ENCODE measurements around the gene ACSL3.

Gene ACSL3

DNA sequence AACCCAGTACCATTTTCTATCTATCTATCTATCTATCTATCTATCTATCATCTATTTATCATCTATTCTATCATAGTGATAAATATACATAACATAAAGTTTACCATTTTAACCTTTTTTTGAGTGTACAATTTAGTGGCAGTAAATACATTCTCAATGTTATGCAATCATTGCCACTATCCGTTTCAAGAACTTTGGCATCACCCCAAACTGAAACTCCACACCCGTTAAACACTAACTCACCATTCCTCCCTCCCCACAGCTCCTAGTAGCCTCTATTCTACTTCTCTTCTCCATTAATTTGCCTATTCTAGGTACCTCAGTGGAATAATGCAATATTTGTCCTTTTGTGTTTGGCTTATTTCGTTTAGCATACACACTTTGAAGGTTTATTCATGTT is 108.7 kb downstream of the ACSL3 start:
- TF ChIP-seq, protein P1, sequence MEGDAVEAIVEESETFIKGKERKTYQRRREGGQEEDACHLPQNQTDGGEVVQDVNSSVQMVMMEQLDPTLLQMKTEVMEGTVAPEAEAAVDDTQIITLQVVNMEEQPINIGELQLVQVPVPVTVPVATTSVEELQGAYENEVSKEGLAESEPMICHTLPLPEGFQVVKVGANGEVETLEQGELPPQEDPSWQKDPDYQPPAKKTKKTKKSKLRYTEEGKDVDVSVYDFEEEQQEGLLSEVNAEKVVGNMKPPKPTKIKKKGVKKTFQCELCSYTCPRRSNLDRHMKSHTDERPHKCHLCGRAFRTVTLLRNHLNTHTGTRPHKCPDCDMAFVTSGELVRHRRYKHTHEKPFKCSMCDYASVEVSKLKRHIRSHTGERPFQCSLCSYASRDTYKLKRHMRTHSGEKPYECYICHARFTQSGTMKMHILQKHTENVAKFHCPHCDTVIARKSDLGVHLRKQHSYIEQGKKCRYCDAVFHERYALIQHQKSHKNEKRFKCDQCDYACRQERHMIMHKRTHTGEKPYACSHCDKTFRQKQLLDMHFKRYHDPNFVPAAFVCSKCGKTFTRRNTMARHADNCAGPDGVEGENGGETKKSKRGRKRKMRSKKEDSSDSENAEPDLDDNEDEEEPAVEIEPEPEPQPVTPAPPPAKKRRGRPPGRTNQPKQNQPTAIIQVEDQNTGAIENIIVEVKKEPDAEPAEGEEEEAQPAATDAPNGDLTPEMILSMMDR (IDR thresholded peaks at IDR 0.05; ENCODE audit: extremely low read depth, missing control alignments) = no peak
- DNase-seq (ENCODE audit: low spot score) = no peak

DNA sequence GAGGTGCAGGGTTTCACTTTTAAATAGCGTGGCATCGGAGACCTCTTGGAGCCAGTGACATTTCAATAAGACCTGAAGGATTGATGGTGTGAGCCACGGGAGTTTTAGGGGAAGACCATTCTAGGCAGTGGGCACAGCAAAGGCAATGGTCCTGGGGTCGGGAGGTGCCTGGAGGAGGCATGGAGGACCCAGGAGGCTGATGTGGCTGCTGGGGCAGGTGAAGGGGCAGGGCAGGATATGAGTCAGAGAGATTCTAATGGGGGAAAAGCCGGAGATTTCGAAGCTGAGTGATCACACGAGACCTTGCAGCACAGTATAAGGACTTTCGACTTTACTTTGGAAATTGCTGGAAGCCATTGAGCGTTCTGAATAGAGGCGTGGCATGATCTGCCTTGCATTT is 111.6 kb downstream of the ACSL3 start:
- TF ChIP-seq, protein P1 (IDR thresholded peaks at IDR 0.05; ENCODE audit: extremely low read depth, missing control alignments) = no peak
- DNase-seq (ENCODE audit: low spot score) = no peak

DNA sequence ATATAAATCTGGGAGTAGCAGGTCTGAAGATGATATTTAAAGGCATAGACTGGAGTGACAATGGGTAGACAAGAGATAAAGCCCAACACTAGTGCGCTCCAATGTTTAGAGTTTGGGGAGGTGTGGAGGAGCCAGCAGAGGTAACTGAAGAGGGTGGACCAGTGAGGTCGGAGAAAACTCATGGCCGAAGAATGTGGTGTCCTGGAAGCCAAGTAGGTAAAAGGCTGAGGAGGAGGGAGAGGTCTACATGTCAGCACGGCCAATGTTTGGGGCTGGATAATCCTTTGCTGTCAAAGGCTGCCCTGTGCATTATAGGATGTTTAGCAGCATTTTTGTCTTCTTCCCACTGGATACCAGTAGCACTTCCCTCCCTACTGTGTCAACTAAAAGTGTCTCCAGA is 112.4 kb downstream of the ACSL3 start:
- TF ChIP-seq, protein P1 (IDR thresholded peaks at IDR 0.05; ENCODE audit: extremely low read depth, missing control alignments) = no peak
- no peak for DNase-seq (ENCODE audit: low spot score)

DNA sequence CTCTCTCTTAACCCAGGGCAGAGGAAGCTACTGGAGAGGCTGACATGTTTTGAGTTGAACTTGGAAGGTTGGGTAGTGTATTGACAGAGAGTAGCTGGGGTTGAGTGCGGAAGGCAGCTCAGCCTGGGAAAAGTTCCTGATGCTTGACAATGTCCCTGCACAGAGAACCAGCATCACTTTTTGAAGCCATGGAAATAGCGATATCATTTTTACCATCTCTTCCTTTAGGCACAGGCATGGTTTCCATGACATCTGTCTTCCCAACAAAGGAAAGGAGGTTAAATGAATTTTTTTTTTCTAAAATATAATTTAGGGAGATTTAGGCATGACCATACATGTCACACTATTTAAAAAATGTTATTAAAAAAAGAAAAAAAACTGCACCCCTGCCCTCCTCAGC is 112.9 kb downstream of the ACSL3 start:
- no peak for DNase-seq (ENCODE audit: low spot score)
- TF ChIP-seq, protein P1 (IDR thresholded peaks at IDR 0.05; ENCODE audit: extremely low read depth, missing control alignments) = no peak

DNA sequence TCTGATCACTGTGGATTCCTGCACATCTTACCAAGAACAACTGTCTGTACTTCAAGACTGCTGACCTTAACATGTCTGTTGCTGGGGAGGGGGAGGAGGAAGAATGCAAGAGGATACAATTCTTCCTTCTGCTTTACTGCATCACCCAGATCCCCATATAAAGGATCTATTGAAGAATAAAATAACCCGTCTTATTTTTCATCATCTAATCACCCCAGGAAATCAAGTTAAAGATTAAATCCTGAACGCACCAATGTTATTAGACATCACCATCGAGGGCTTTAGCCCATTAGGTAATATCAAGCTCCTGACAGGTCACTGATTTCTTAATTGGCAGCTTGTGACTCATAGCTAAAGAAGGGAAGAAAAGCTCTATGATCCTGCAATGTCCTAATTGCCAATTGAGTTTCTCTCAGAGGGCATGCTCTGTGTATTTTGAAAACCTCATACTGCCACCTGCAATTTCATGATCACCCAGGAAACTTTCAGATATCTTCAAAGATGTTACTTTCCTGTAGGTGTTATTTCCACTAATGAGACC is 115.8 kb downstream of the ACSL3 start:
- TF ChIP-seq, protein P1 (IDR thresholded peaks at IDR 0.05; ENCODE audit: extremely low read depth, missing control alignments) = no peak
- DNase-seq (ENCODE audit: low spot score) = no peak

DNA sequence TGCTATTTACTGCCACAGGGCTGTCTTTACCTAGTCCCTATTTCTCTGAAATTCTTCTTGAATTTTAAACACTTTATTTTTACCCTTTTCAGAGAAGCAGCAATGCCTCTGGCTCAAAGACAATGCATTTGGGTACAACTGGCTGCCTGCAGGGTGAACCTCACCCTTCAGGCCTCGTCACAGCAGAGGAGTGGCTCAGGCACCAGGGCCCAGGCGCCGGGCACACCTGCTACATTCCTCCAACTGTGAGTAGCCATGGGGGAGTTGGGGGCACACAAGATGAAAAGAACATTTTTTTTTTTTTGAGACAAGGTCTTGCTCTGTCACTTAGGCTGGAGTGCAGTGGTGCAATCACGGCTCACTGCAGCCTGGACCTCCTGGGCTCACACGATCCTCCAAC is 116.3 kb downstream of the ACSL3 start:
- DNase-seq (ENCODE audit: low spot score) = no peak
- TF ChIP-seq, protein P1 (IDR thresholded peaks at IDR 0.05; ENCODE audit: extremely low read depth, missing control alignments) = no peak

DNA sequence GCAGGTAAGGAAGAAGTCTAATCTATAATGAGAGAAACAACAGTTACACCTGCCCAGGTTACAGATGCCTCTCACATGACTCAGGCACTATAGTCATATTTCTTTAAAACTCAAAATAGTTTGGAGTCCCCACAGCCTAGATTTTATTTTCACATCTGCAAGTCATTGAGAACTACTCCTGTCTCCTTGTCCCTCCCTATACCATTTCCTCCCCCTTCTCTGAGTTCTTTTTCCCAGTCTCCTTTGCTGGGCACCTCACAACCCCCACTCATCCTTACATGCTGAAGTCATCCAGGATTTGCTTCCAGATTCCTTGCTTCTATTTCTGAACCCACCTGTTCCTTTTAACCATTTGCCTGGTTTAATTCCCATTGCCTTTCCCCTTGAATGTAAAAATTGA is 118.0 kb downstream of the ACSL3 start:
- no peak for DNase-seq (ENCODE audit: low spot score)
- TF ChIP-seq, protein P1 (IDR thresholded peaks at IDR 0.05; ENCODE audit: extremely low read depth, missing control alignments) = no peak
